NCI-H446 (cell line): Measurements from ENCODE around the gene SPINT3.
"Not testable (repeated sequence)": the region's sequence is repeated elsewhere in the genome, so short reads cannot be mapped to it uniquely, and the experiment has no call there.

Source experiments
- DNase-seq, 2 experiments: peaks; one replicate each; lab custom pipeline; 2025; lab: John Stamatoyannopoulos, UW

Gene SPINT3

DNA sequence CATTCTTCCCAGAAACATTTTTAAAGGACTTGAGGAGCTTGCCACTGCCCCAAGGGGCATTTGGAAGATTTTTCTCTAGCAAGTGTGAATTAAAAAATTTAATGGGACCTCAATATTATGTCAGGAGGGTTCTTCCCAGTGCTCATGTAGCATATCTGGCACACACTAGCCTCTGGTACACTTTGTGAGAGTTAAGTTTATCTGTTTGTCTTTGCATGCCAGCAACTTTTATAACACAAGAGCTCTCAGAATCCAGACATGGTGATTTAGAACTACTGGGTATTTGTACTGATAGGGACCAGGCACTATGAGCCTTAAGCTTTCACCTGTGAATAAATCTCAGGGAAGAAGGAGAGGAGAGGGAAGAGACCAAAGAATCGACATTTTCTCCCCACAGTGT lies 12.9 kb downstream of the SPINT3 start:
- DNase-seq: no peak

GRCh38 chr20:45501600-45501999 lies 13.8 kb downstream of the SPINT3 start:
- no peak for DNase-seq

DNA sequence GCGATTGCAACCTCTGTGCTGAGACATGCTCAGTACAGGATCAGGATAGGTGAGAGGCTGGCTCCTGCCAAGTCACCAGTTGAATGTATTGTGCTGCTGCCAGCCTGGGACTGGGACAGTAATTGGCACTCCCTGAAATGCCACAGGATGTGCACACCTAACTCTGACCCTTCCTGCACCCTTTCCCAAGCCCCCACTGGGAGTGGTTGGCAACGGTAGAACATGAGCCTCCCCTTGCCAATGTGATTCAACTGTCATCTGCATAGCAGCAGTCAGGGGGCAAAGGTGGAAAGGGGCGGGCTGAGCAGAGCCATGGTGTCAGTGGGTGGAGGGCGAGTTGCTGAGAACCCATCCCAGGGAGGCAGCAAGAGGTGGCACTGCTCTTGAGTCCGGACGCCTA lies 15.4 kb downstream of the SPINT3 start:
- no peak for DNase-seq

- DNase-seq: no peak
Observed at GRCh38 chr20:45497971-45498494, 17.4 kb downstream of the SPINT3 start.

DNA sequence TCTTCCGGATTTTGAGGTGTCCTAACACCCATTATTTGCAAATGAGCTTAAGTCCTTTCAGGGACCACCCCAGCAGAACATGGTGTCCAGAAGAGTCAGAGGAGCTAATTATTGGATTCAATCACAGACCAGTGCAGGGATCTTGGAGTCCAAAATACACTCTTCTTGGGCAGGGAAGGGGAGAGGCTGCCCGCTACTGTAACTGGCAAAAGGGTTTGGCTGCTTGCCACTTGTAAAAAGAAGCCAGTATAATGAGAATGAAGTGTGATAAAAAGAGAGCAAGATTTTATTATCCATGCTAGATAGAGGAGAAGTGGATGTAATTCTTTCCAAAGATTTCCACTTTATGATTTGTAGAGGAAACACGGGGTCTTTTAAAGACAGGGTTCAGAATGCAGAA lies 19.3 kb downstream of the SPINT3 start:
- DNase-seq: no peak

DNA sequence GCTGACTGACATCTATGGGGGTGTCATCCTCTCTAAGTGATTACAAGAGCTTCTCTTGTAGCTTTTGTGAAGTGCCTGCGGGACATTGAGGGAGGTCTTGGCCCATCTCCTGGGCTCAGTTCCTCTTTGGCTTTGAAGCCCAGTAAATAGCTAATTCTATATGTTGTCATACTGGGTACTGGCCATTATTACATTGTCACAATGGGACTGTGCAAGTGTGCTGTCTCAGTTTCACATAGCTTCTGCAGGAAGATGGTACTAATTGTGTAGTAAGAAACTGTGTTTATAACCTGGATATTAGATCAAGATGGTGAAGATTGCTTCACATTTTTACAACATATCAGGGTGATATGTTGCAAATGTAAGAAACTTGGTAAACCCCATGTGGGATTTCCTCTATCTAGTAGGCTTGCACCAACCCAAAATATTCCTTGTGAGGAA lies 19.9 kb downstream of the SPINT3 start:
- DNase-seq: no peak

DNA sequence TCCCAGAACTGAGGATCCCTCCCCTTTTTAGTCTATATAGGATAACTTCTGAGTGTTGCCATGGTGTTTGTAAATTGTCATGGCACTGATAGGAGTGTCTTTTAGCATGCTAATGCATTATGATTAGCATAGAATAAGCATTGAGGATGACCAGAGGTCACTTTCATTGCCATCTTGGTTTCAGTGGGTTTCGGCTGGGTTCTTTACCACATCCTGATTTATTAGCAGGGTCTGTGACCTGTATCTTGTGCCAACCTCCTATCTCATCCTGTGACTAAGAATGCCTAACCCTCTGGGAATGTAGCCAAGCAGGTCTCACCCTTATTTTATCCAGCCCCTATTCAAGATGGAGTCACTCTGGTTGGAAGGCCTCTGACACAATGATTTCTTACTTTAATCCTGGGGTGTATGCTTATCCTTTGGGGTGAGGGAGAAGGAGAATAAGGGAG lies 26.3 kb downstream of the SPINT3 start:
- no peak for DNase-seq

GRCh38 chr20:45487231-45487635 lies 28.2 kb downstream of the SPINT3 start:
- DNase-seq: no peak

DNA sequence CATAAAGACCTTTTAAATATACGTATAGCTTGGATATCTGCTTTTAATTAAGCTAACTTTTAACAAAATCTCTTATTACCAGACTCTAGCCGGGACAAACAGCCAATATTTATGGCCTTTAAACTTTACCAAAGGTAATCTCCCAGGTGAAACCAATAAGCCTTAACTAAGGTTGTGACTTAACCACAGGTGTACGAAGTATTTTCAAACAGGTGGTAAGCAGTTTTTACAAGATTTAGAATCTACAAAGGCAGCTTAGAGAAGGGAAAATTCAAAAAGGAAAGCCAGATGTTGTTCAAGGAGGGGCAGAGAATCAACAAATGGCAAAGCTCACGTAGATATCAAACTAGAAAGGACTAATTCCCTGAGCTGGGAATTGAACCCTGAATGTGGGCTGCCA lies 30.0 kb downstream of the SPINT3 start:
- DNase-seq: no peak

- DNase-seq: no peak
Observed at GRCh38 chr20:45484676-45485075, 30.7 kb downstream of the SPINT3 start.

GRCh38 chr20:45479822-45480221 lies 35.6 kb downstream of the SPINT3 start:
- no peak for DNase-seq

DNA sequence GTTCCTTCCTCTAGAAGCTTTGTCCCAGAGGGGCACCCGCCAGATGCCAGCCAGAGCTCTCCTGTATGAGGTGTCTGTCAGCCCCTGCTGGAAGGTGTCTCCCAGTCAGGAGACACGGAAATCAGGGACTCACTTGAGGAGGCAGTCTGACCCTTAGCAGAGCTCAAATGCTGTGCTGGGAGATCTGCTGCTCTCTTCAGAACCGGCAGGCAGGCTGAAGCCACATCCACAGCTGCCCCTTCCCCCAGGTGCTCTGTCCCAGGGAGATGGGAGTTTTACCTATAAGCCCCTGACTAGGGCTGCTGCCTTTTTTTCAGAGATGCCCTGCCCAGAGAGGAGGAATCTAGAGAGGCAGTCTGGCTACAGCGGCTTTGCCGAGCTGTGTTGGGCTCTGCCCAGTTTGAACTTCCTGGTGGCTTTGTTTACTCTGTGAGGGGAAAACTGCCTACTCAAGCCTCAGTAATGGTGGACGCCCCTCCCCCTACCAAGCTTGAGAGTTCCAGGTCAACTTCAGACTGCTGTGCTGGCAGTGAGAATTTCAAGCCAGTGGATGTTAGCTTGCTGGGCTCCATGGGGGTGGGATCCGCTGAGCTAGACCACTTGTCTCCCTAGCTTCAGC lies 37.8 kb downstream of the SPINT3 start:
- not testable (repeated sequence) for DNase-seq

DNA sequence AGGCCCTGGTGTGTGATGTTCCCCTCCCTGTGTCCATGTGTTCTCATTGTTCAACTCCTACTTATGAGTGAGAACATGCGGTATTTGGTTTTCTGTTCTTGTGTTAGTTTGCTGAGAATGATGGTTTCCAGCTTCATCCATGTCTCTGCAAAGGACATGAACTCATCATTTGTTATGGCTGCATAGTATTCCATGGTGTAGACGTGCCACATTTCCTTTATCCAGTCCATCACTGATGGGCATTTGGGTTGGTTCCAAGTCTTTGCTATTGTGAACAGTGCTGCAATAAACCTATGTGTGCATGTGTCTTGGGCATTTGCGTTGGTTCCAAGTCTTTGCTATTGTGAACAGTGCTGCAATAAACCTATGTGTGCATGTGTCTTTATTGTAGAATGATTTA lies 43.1 kb downstream of the SPINT3 start:
- not testable (repeated sequence) for DNase-seq

DNA sequence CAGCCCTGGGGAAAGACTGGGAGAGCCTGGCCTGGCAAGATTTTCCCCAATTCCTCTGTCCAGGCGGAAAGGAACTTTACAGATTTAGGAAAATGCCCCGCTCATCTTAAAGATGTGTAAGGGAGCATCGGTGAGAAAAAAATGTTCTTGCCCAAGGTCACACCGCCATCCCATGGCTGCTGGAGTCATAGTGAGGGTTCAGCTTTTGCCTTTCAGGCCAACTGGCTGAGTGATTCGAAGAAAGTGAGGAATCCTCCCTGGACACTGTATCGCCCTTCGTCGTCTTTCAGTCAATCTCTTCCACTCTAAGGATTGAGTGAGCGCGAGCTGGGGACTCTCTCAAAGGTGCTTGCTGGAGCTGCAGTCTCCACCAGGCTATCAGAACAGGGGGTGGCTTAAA lies 44.5 kb downstream of the SPINT3 start:
- DNase-seq: no peak

- DNase-seq: no peak
Observed at GRCh38 chr20:45470262-45470931, 45.0 kb downstream of the SPINT3 start.

GRCh38 chr20:45469336-45470261 lies 45.8 kb downstream of the SPINT3 start, which contains the start of gene WFDC2:
WFDC2 (plus strand) TSS chr20:45469753; CDS start chr20:45469782, 29 bp downstream.
- DNase-seq: no peak

- no peak for DNase-seq
Observed at GRCh38 chr20:45467861-45468260, 47.6 kb downstream of the SPINT3 start.

DNA sequence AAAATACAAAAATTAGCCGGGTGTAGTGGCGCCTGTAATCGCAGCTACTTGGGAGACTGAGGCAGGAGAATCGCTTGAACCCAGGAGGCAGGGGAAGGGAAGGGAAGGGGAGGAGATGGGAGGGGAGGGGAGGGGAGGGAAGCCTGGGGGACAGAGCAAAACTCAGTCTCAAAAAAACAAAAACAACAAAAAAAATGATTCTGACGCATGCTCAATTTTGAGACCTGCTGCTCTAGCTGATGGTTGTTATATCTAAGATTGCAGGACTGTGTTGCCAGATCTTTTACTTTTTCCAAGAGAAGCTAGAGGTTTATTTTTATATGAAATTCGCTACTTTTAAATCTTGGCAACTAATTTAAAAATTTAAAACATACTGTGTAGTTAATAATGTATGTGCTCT lies 48.2 kb downstream of the SPINT3 start:
- DNase-seq: no peak

- no peak for DNase-seq
Observed at GRCh38 chr20:45465491-45466266, 49.7 kb downstream of the SPINT3 start.

GRCh38 chr20:45463709-45464108 lies 51.7 kb downstream of the SPINT3 start:
- DNase-seq: no peak

DNA sequence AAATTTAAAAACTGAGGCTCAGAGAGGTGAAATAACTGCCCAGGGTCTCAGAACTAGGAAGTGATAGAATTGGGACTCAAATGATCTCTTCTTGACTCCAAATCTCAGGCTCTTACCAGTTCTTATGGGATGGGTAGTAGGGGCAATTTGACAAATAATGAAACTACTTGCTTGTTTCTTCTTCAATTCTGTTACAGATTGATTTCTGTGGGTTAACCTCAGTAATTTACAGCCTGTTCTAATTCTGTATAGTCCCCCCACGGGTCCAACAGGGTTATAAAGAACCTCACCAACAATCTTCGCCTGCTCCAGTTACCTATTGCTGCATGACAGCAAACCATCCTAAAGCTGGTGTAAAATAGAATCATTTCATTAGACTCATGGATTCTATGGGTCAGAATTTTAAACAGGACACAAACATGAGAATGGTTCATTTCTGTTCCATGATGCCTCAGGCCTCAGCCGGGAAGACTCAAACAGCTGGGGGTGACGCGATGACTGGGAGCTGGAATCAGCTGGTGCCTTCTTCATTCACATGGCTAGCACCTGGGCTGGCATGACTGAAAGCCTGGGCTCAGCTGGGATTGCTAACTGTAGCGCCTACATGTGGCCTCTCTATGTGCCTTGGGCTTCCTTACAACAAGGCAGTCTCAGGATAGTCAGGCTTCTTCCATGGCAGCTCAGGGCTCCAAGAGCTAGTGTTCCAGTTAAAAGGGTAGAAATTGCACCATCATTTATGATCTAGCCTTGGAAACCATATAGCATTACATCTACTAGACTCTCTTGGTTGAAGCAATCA lies 52.5 kb downstream of the SPINT3 start:
- no peak for DNase-seq
